Caco-2 (cell line): ENCODE data around the gene RGS10. TPM values are rescaled to one million over a fixed set of nuclear protein-coding genes. Genes with fewer than 3 reads are reported as not detected.

Experiments
- BruUV-seq: library from RNA; stranded (reverse); fragments of 400-500 nt; replicated peaks from 2 replicates; lab custom pipeline; 2021; lab: Mats Ljungman, UMichigan
- CTCF ChIA-PET: fragments of 300-600 bp; sonication (Branson Sonifier 250); formaldehyde crosslinking; loops from one replicate; lab custom pipeline; 2022; ENCODE audit warnings: antibody characterized with exemption; lab: Charles Lee
- POLR2A ChIA-PET: fragments of 300-600 bp; sonication (Branson Sonifier 250); formaldehyde crosslinking; loops from one replicate; lab custom pipeline; 2022; ENCODE audit warnings: antibody characterized with exemption; lab: Charles Lee
- DNase-seq, 2 experiments: peaks; one replicate each; pipeline versions ENCODE4 v3.0.0 to v3.0.0-alpha.2; 2020 to 2022
- H3K27me3 ChIP-seq: replicated peaks from 2 replicates; pipeline ENCODE4 v1.6.0; 2011; ENCODE audit warnings: low read length; ENCODE audit not compliant: control insufficient read depth, insufficient read depth
- H3K36me3 ChIP-seq: 2 replicates; pipeline ENCODE4 v1.5.1; 2011; ENCODE audit warnings: low read length; ENCODE audit not compliant: control insufficient read depth, insufficient read depth
- H3K4me1 ChIP-seq: fragments of 250-450 bp; sonication (Bioruptor Pico); 2 replicates; pipeline ENCODE4 v1.5.1; 2020; ENCODE audit warnings: mild to moderate bottlenecking
- H3K4me3 ChIP-seq: 2 replicates; pipeline ENCODE4 v1.5.1; 2011; ENCODE audit warnings: low read depth, mild to moderate bottlenecking, control low read depth, low read length
- H3K9me3 ChIP-seq: fragments of 250-450 bp; sonication (Bioruptor Pico); 2 replicates; pipeline ENCODE4 v1.5.1; 2020; ENCODE audit warnings: mild to moderate bottlenecking, moderate library complexity
- H3K27ac Mint-ChIP-seq: one replicate; pipeline ENCODE4 v1.8.0; 2022; ENCODE audit warnings: mixed read lengths; ENCODE audit not compliant: unreplicated experiment
- H3K27me3 Mint-ChIP-seq: one replicate; pipeline ENCODE4 v1.8.0; 2022; ENCODE audit warnings: mixed read lengths; ENCODE audit not compliant: insufficient read depth, unreplicated experiment
- H3K36me3 Mint-ChIP-seq: one replicate; pipeline ENCODE4 v1.8.0; 2022; ENCODE audit warnings: mild to moderate bottlenecking, mixed read lengths; ENCODE audit not compliant: insufficient read depth, unreplicated experiment
- H3K4me1 Mint-ChIP-seq: one replicate; pipeline ENCODE4 v1.8.0; 2022; ENCODE audit warnings: low read depth, mixed read lengths; ENCODE audit not compliant: unreplicated experiment
- H3K4me3 Mint-ChIP-seq: one replicate; pipeline ENCODE4 v1.8.0; 2022; ENCODE audit warnings: mild to moderate bottlenecking, moderate library complexity, mixed read lengths; ENCODE audit not compliant: unreplicated experiment
- H3K9me3 Mint-ChIP-seq: one replicate; pipeline ENCODE4 v1.8.0; 2022; ENCODE audit warnings: mixed read lengths; ENCODE audit not compliant: unreplicated experiment
- CTCF ChIP-seq, 2 experiments: fragments of 200-600 bp in 1 of 2; IDR thresholded peaks; 1 replicate in 1 of 2; 2 replicates in 1 of 2; pipeline versions ENCODE4 v1.5.1 to v1.8.0; 2011 to 2022; ENCODE audit warnings: antibody characterized with exemption in 1 of 2, control low read depth in 1 of 2, inconsistent platforms in 1 of 2, low read depth in 1 of 2, low read length in 1 of 2, mild to moderate bottlenecking in 1 of 2, moderate library complexity in 1 of 2; ENCODE audit not compliant: insufficient read depth in 1 of 2, severe bottlenecking in 1 of 2, unreplicated experiment in 1 of 2
- intact Hi-C: fragments of 100-400 bp; cut with micrococcal nuclease; formaldehyde crosslinking; loops from one replicate; pipeline ENCODE4 v1.10.0; 2022; ENCODE audit not compliant: unreplicated experiment
- total RNA-seq: library from RNA; stranded (reverse); gene quantifications from 2 replicates; pipeline ENCODE4 v1.2.3, GENCODE V29; 2022

RGS10 gene
- total RNA-seq, 1 experiment from 2014 or later = 23.2 TPM

DNA sequence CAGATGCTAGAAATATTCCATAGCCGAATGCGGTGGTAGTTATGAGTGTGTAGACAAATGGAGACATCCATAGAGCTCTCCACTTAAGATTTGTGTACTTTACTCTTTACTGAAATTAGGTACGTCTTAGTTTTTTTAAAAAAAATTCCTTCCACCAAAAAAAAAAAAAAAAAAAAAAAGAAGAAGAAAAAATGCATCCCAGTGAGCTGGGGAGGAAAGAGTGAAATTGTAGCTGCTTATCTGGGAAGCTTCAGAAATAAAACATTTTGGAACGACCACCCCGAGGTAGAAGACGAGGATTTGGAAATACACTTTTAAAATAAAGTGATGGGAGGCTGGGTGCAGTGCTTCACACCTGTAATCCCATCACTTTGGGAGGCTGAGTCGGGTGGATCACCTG, 53.8 kb downstream of the RGS10 start:
- no peaks in the 10 kb centered on the region for H3K36me3 ChIP-seq
- Mint-ChIP-seq H3K4me3 (no peak overlapping the region), H3K9me3 (no peaks in the 10 kb centered on the region), H3K4me1 (no peaks in the 10 kb centered on the region), H3K27me3 (no peaks in the 10 kb centered on the region), H3K36me3 (no peaks in the 10 kb centered on the region), H3K27ac (no peak overlapping the region)
- no peak for TF ChIP-seq CTCF (IDR thresholded peaks at IDR 0.05; ENCODE audit: insufficient read depth in 1 of 2, low read depth in 1 of 2, low read length in 1 of 2, severe bottlenecking in 1 of 2, unreplicated experiment in 1 of 2)
- POLR2A ChIA-PET = interaction anchor here (0.5 to 0.7 kb wide), 3 partner anchors 24 to 80 kb away, joined by 4 to 6 read pairs (median 6); no protein-coding TSS in a partner anchor
- H3K4me1 ChIP-seq = 0 out of 2 replicates have a peak, but pooled peaks cover 5% of the 10 kb centered on the region
- DNase-seq = no peak
- CTCF ChIA-PET = interaction anchor here (0.7 to 2.1 kb wide), 3 partner anchors 23 to 289 kb away, joined by 4 to 33 read pairs (median 11); no protein-coding TSS in a partner anchor
- H3K9me3 ChIP-seq = no peaks in the 10 kb centered on the region
- BruUV-seq = no TSS peak
- intact Hi-C loops = loop anchor here (2.0 kb wide), 2 partner anchors 44 to 290 kb away; no protein-coding TSS in a partner anchor
- no peaks in the 10 kb centered on the region for H3K27me3 ChIP-seq
- H3K4me3 ChIP-seq = no peak overlapping the region

- H3K4me3 ChIP-seq = no peak overlapping the region
- BruUV-seq = no TSS peak
- intact Hi-C loops = no loop called here
- no peak overlapping the region for H3K4me3 Mint-ChIP-seq
- no peak overlapping the region for H3K27ac Mint-ChIP-seq
- ChIA-PET POLR2A (no interaction called here), CTCF (no interaction called here)
- TF ChIP-seq CTCF (IDR thresholded peaks at IDR 0.05; ENCODE audit: insufficient read depth in 1 of 2, low read depth in 1 of 2, low read length in 1 of 2, severe bottlenecking in 1 of 2, unreplicated experiment in 1 of 2) = no peak
- H3K9me3 ChIP-seq = no peaks in the 10 kb centered on the region
- H3K27me3 ChIP-seq = no peaks in the 10 kb centered on the region
- H3K9me3 Mint-ChIP-seq = no peaks in the 10 kb centered on the region
- peaks cover 4% of the 10 kb centered on the region for H3K4me1 Mint-ChIP-seq
- no peaks in the 10 kb centered on the region for H3K36me3 ChIP-seq
- DNase-seq = no peak
- H3K27me3 Mint-ChIP-seq = peaks cover 8% of the 10 kb centered on the region
- no peaks in the 10 kb centered on the region for H3K4me1 ChIP-seq
- H3K36me3 Mint-ChIP-seq = no peaks in the 10 kb centered on the region
Measured at GRCh38 chr10:119483839-119484238, 58.7 kb downstream of the RGS10 start.

DNA sequence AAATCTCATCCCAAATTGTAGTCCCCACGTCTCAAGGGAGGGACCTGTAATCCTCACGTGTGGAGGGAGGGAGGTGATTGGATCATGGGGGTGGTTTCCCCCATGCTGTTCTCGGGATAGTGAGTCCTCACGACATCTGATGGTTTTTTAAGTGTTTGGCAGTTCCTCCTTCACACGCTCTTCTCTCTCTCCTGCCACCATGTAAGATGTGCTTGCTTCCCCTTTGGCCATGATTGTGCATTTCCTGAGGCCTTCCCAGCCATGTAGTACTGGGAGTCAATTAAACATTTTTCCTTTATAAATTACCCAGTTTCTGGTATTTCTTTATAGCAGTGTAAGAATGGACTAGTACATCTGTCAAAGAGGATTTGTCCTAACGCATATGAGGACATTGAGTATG, 59.5 kb downstream of the RGS10 start:
- H3K27me3 ChIP-seq = no peaks in the 10 kb centered on the region
- Mint-ChIP-seq H3K9me3 (no peaks in the 10 kb centered on the region), H3K27ac (no peak overlapping the region), H3K4me1 (peaks cover 6% of the 10 kb centered on the region), H3K36me3 (no peaks in the 10 kb centered on the region), H3K4me3 (no peak overlapping the region), H3K27me3 (peaks cover 8% of the 10 kb centered on the region)
- TF ChIP-seq CTCF (IDR thresholded peaks at IDR 0.05; ENCODE audit: insufficient read depth in 1 of 2, low read depth in 1 of 2, low read length in 1 of 2, severe bottlenecking in 1 of 2, unreplicated experiment in 1 of 2) = no peak
- DNase-seq = no peak
- no TSS peak for BruUV-seq
- no peaks in the 10 kb centered on the region for H3K36me3 ChIP-seq
- no peak overlapping the region for H3K4me3 ChIP-seq
- CTCF ChIA-PET = no interaction called here
- intact Hi-C loops = no loop called here
- H3K4me1 ChIP-seq = no peaks in the 10 kb centered on the region
- POLR2A ChIA-PET = no interaction called here
- H3K9me3 ChIP-seq = no peaks in the 10 kb centered on the region
